HCT116 (cell line): ENCODE results near the gene CTBP2. TPM values are rescaled to one million over a fixed set of nuclear protein-coding genes. Genes with fewer than 3 reads are reported as not detected.

Experiments used
- ATAC-seq: fragments of 200-7000 bp; cut with Tn5 transposase; 2 replicates; pipeline ENCODE4 v1.9.1; 2020; ENCODE audit warnings: mild to moderate bottlenecking, moderate library complexity
- BruUV-seq: library from RNA; stranded (reverse); fragments of 400-500 nt; replicated peaks from 2 replicates; lab custom pipeline; 2021; lab: Mats Ljungman, UMichigan
- CTCF ChIA-PET: fragments of 300-600 bp; sonication (Branson Sonifier 250); formaldehyde crosslinking; loops from one replicate; lab custom pipeline; 2021; ENCODE audit warnings: antibody characterized with exemption; lab: Charles Lee
- POLR2A ChIA-PET: fragments of 300-600, 350-600 bp; sonication (Branson Sonifier 250); formaldehyde crosslinking; loops from one replicate; lab custom pipeline; 2021; ENCODE audit warnings: antibody characterized with exemption; lab: Charles Lee
- RAD21 ChIA-PET, 2 experiments: fragments of 300-600 bp; sonication (Branson Sonifier 250); formaldehyde crosslinking; loops; one replicate each; lab custom pipeline; 2023; ENCODE audit warnings: low total read pairs in 2 of 2; ENCODE audit not compliant: uncharacterized antibody in 2 of 2, unreplicated experiment in 2 of 2, low non-redundant PET in 1 of 2; lab: Charles Lee
- DNase-seq: peaks from one replicate; pipeline ENCODE4 v3.0.0-alpha.2; 2010; ENCODE audit warnings: low read depth, low spot score
- H2AFZ ChIP-seq: fragments of 200-600 bp; shearing (Covaris generic), sonication (generic); 2 replicates; pipeline ENCODE4 v1.6.1; 2017; ENCODE audit warnings: low read depth, mixed run types, mixed read lengths, antibody characterized with exemption, low read length; ENCODE audit not compliant: poor library complexity, severe bottlenecking
- H3K27ac ChIP-seq: 2 replicates; pipeline ENCODE4 v1.5.1; 2012; ENCODE audit warnings: low read depth, low read length
- H3K27me3 ChIP-seq: fragments of 200-600 bp; sonication (generic); 2 replicates; pipeline ENCODE4 v1.6.1; 2016; ENCODE audit warnings: mixed run types, low read length, mixed read lengths; ENCODE audit not compliant: insufficient read depth
- H3K36me3 ChIP-seq, 2 experiments: fragments of 200-500 bp in 1 of 2; fragments of 200-600 bp in 1 of 2; sonication (Bioruptor generic) in 1 of 2; sonication (generic) in 1 of 2; 2 replicates each; pipeline versions ENCODE4 v1.5.1 to v1.6.1; 2014 to 2016; ENCODE audit warnings: low read length in 2 of 2, inconsistent platforms in 1 of 2, mixed read lengths in 1 of 2, mixed run types in 1 of 2; ENCODE audit not compliant: insufficient read depth in 2 of 2, control insufficient read depth in 1 of 2
- H3K4me1 ChIP-seq, 2 experiments: fragments of 200-600 bp in 1 of 2; sonication (generic) in 1 of 2; 2 replicates each; pipeline versions ENCODE4 v1.5.1 to v1.6.1; 2012 to 2017; ENCODE audit warnings: low read length in 2 of 2, inconsistent platforms in 1 of 2, mild to moderate bottlenecking in 1 of 2, mixed read lengths in 1 of 2, mixed run types in 1 of 2, moderate library complexity in 1 of 2; ENCODE audit not compliant: insufficient read depth in 2 of 2, control insufficient read depth in 1 of 2
- H3K4me2 ChIP-seq: fragments of 200-600 bp; sonication (generic); 2 replicates; pipeline ENCODE4 v1.6.1; 2017; ENCODE audit warnings: mixed run types, low read length, mixed read lengths
- H3K4me3 ChIP-seq, 2 experiments: fragments of 200-600 bp in 1 of 2; sonication (generic) in 1 of 2; replicated peaks in 1 of 2; 2 replicates each; pipeline ENCODE4 v1.5.1; 2011 to 2016; ENCODE audit warnings: low read length in 2 of 2, control low read depth in 1 of 2, low read depth in 1 of 2, mild to moderate bottlenecking in 1 of 2, mixed read lengths in 1 of 2, mixed run types in 1 of 2
- H3K79me2 ChIP-seq: fragments of 200-600 bp; sonication (generic); 2 replicates; pipeline ENCODE4 v1.6.1; 2017; ENCODE audit warnings: mild to moderate bottlenecking, mixed run types, low read length, moderate library complexity, mixed read lengths; ENCODE audit not compliant: insufficient read depth
- H3K9ac ChIP-seq: fragments of 200-600 bp; sonication (generic); 2 replicates; pipeline ENCODE4 v1.6.1; 2016; ENCODE audit warnings: low read length, mixed read lengths
- H3K9me2 ChIP-seq: fragments of 200-600 bp; sonication (generic), shearing (Covaris generic); 2 replicates; pipeline ENCODE4 v1.6.1; 2017; ENCODE audit warnings: mixed run types, mild to moderate bottlenecking, moderate library complexity; ENCODE audit not compliant: insufficient read depth
- H3K9me3 ChIP-seq, 2 experiments: fragments of 200-500 bp in 1 of 2; fragments of 200-600 bp in 1 of 2; sonication (Bioruptor generic) in 1 of 2; sonication (generic) in 1 of 2; 2 replicates each; pipeline ENCODE4 v1.6.1; 2014 to 2017; ENCODE audit warnings: low read length in 2 of 2, mixed read lengths in 2 of 2, inconsistent platforms in 1 of 2, low read depth in 1 of 2, mild to moderate bottlenecking in 1 of 2, mixed run types in 1 of 2, moderate library complexity in 1 of 2; ENCODE audit not compliant: control insufficient read depth in 1 of 2, insufficient read depth in 1 of 2
- H4K20me1 ChIP-seq: fragments of 200-600 bp; sonication (generic), shearing (Covaris generic); 2 replicates; pipeline ENCODE4 v1.6.1; 2017; ENCODE audit warnings: mixed run types, mild to moderate bottlenecking, moderate library complexity; ENCODE audit not compliant: insufficient read depth
- ELF1 ChIP-seq: IDR thresholded peaks from 2 replicates; pipeline ENCODE4 v1.6.1; 2012; ENCODE audit warnings: low read depth, borderline replicate concordance
- JUND ChIP-seq: IDR thresholded peaks from 2 replicates; pipeline ENCODE4 v1.6.1; 2012
- POLR2A ChIP-seq: IDR thresholded peaks from 2 replicates; pipeline ENCODE4 v1.7.0; 2011; ENCODE audit warnings: borderline replicate concordance; ENCODE audit not compliant: insufficient read depth, insufficient read length; ENCODE audit errors: extremely low read depth
- POLR2AphosphoS5 ChIP-seq: IDR thresholded peaks from 2 replicates; pipeline ENCODE4 v1.6.1; 2011; ENCODE audit warnings: mild to moderate bottlenecking, low read depth, low read length, moderate library complexity
- RAD21 ChIP-seq: IDR thresholded peaks from 2 replicates; pipeline ENCODE4 v1.6.1; 2012; ENCODE audit warnings: low read depth, mild to moderate bottlenecking
- TCF7L2 ChIP-seq: IDR thresholded peaks from 2 replicates; pipeline ENCODE4 v1.7.0; 2011; ENCODE audit warnings: borderline replicate concordance, inconsistent platforms; ENCODE audit not compliant: insufficient read depth, insufficient read length; ENCODE audit errors: extremely low read depth
- YY1 ChIP-seq: IDR thresholded peaks from 2 replicates; pipeline ENCODE4 v1.6.1; 2011; ENCODE audit warnings: low read length, low read depth, moderate library complexity, mild to moderate bottlenecking; ENCODE audit not compliant: insufficient replicate concordance; ENCODE audit errors: extremely low read depth
- ZNF274 ChIP-seq: fragments of 200-500 bp; sonication (Bioruptor generic); IDR thresholded peaks from 2 replicates; pipeline ENCODE4 v1.6.1; 2014; ENCODE audit warnings: mild to moderate bottlenecking, low read depth, low read length, inconsistent platforms
- intact Hi-C: fragments of 100-400 bp; cut with micrococcal nuclease; formaldehyde crosslinking; loops from 2 replicates; pipeline ENCODE4 v1.10.0; 2022
- total RNA-seq: library from RNA; stranded (reverse); gene quantifications from one replicate; pipeline ENCODE4 v1.2.1, GENCODE V29; 2021; ENCODE audit not compliant: unreplicated experiment
- TF ChIP-seq, protein P1 (sequence below): IDR thresholded peaks from 2 replicates; pipeline ENCODE4 v1.6.1; 2012; ENCODE audit warnings: low read depth

CTBP2 gene
- total RNA-seq, 1 experiment from 2014 or later, result 144 TPM

DNA sequence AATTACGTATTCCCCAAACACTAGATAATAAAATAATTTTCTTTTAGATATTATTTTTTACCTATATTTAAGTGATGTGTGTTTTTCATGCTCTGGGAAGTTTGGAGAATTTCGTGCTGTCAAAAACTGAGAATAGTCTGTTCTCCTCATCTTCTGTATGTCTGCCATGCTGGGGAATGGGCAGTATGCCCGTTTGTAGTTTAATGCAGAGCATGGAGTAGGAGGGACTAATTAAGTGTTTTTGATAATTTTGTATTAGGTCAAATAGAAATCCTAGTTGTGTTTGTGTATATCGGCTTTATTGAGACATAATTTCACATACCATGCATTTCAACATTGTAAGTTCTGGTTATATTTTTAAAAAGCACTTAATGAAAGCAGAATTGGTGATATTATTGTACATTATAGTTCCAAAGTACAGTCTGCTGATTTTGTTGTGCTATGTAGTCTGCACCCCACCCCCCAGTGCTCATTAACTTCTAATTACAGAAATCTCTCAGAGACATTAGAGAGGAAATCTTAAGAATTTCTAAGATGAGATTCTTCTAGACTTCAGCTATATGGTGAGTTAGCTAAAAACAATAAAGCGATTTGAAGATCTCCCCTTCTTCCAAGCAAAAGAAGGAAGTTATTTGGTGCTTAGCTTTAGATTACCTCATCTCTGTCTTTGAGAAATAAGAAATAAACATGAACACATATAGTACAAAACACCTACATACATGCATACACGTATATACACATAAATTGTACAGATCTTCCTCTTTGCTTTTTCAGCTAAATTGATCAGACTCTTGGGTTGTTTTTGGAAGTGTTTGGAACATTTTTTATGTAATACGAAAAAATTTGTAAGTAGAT is 196.3 kb downstream of the CTBP2 start (continued):
- no peak for TF ChIP-seq POLR2AphosphoS5
- no peak for TF ChIP-seq TCF7L2
- TF ChIP-seq RAD21, result no peak
- TF ChIP-seq, protein P1, sequence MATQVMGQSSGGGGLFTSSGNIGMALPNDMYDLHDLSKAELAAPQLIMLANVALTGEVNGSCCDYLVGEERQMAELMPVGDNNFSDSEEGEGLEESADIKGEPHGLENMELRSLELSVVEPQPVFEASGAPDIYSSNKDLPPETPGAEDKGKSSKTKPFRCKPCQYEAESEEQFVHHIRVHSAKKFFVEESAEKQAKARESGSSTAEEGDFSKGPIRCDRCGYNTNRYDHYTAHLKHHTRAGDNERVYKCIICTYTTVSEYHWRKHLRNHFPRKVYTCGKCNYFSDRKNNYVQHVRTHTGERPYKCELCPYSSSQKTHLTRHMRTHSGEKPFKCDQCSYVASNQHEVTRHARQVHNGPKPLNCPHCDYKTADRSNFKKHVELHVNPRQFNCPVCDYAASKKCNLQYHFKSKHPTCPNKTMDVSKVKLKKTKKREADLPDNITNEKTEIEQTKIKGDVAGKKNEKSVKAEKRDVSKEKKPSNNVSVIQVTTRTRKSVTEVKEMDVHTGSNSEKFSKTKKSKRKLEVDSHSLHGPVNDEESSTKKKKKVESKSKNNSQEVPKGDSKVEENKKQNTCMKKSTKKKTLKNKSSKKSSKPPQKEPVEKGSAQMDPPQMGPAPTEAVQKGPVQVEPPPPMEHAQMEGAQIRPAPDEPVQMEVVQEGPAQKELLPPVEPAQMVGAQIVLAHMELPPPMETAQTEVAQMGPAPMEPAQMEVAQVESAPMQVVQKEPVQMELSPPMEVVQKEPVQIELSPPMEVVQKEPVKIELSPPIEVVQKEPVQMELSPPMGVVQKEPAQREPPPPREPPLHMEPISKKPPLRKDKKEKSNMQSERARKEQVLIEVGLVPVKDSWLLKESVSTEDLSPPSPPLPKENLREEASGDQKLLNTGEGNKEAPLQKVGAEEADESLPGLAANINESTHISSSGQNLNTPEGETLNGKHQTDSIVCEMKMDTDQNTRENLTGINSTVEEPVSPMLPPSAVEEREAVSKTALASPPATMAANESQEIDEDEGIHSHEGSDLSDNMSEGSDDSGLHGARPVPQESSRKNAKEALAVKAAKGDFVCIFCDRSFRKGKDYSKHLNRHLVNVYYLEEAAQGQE, result no peak
- TF ChIP-seq ELF1, result no peak
- TF ChIP-seq JUND, result no peak

DNA sequence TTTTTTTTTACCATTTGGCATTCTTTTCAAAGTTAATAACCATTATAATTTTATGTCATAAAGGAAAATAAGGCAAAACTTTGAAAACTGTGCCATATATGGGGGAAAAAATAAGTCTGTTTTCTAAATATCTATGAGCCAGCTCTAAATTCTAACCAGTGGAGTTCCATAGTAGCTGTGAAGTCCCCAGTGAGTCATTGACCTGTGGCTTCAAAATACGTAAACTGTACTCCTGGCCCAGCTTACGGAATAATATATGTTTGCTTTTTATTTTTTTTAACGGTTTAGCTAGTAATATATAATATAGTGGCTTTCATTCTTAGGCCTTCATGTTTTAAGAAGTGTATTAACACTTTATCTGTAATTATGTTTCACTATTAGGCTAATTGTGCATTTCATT is 197.9 kb downstream of the CTBP2 start:
- POLR2A ChIA-PET, result no interaction called here
- no peak overlapping the region for H2AFZ ChIP-seq
- H3K27me3 ChIP-seq, result no peaks in the 10 kb centered on the region
- H3K9me3 ChIP-seq, result no peaks in the 10 kb centered on the region
- no peak overlapping the region for H3K4me3 ChIP-seq
- BruUV-seq, result no TSS peak
- H3K27ac ChIP-seq, result no peak overlapping the region
- peaks cover 0 to 17% of the 10 kb centered on the region in 2 experiments for H3K4me1 ChIP-seq
- H3K9ac ChIP-seq, result no peak overlapping the region
- TF ChIP-seq ZNF274, result no peak
- TF ChIP-seq YY1, result no peak
- no peak for TF ChIP-seq POLR2A
- H4K20me1 ChIP-seq, result peaks cover 31% of the 10 kb centered on the region; the same call in 1 of the 2 replicates
- no peaks in the 10 kb centered on the region for H3K9me2 ChIP-seq
- H3K79me2 ChIP-seq, result peaks cover 97% of the 10 kb centered on the region
- RAD21 ChIA-PET, result no interaction called here
- peak overlapping the region; percentile 8; the same call in 1 of the 2 replicates for H3K4me2 ChIP-seq
- intact Hi-C loops, result no loop called here
- no peak for ATAC-seq
- no peak for DNase-seq
- H3K36me3 ChIP-seq, result peaks cover 0 to 7% of the 10 kb centered on the region in 2 experiments; a peak in 1 of 4 replicates
- CTCF ChIA-PET, result no interaction called here
